GM23338 (cell line): ENCODE measurements around the gene ZMYND19.

Source experiments
- CREB1 ChIP-seq: fragments of 250-450 bp; sonication (Bioruptor Pico); IDR thresholded peaks from 2 replicates; pipeline ENCODE4 v1.5.0; 2020; ENCODE audit warnings: low read depth, mild to moderate bottlenecking, moderate library complexity
- EZH2 ChIP-seq: fragments of 200-600 bp; sonication (generic); IDR thresholded peaks from one replicate; pipeline ENCODE4 v1.8.0; 2017; ENCODE audit warnings: antibody characterized with exemption, mild to moderate bottlenecking, low read depth; ENCODE audit not compliant: unreplicated experiment
- EZH2phosphoT487 ChIP-seq: fragments of 200-600 bp; sonication (generic); IDR thresholded peaks from one replicate; pipeline ENCODE4 v1.8.1; 2018; ENCODE audit warnings: antibody characterized with exemption; ENCODE audit not compliant: unreplicated experiment
- POLR2AphosphoS5 ChIP-seq: IDR thresholded peaks from 2 replicates; pipeline ENCODE4 v1.6.1; 2016; ENCODE audit warnings: antibody characterized with exemption, low read depth
- REST ChIP-seq: IDR thresholded peaks from one replicate; pipeline ENCODE4 v1.6.1; 2018; ENCODE audit warnings: antibody characterized with exemption; ENCODE audit not compliant: unreplicated experiment
- TF ChIP-seq, protein P1 (sequence below), 2 experiments: fragments of 200-600 bp in 1 of 2; sonication (generic) in 1 of 2; conservative IDR thresholded peaks; 2 replicates each; pipeline versions ENCODE4 v1.5.1 to v1.6.1; 2016 to 2017; ENCODE audit warnings: antibody characterized with exemption in 2 of 2, low read depth in 2 of 2, mild to moderate bottlenecking in 2 of 2, moderate library complexity in 1 of 2
- TF ChIP-seq, protein P2 (sequence below): IDR thresholded peaks from 2 replicates; pipeline ENCODE4 v1.6.1; 2016; ENCODE audit warnings: antibody characterized with exemption

GRCh38 chr9:137580954-137581322 is 9.4 kb downstream of the ZMYND19 start:
- no peak for TF ChIP-seq EZH2
- TF ChIP-seq, protein P1, sequence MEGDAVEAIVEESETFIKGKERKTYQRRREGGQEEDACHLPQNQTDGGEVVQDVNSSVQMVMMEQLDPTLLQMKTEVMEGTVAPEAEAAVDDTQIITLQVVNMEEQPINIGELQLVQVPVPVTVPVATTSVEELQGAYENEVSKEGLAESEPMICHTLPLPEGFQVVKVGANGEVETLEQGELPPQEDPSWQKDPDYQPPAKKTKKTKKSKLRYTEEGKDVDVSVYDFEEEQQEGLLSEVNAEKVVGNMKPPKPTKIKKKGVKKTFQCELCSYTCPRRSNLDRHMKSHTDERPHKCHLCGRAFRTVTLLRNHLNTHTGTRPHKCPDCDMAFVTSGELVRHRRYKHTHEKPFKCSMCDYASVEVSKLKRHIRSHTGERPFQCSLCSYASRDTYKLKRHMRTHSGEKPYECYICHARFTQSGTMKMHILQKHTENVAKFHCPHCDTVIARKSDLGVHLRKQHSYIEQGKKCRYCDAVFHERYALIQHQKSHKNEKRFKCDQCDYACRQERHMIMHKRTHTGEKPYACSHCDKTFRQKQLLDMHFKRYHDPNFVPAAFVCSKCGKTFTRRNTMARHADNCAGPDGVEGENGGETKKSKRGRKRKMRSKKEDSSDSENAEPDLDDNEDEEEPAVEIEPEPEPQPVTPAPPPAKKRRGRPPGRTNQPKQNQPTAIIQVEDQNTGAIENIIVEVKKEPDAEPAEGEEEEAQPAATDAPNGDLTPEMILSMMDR (conservative IDR thresholded peaks at IDR 0.05; ENCODE audit: low read depth in 2 of 2): no peak
- no peak for TF ChIP-seq POLR2AphosphoS5
- TF ChIP-seq REST: no peak
- TF ChIP-seq EZH2phosphoT487: no peak
- no peak for TF ChIP-seq CREB1 (CRISPR knock-in tag)
- TF ChIP-seq, protein P2, sequence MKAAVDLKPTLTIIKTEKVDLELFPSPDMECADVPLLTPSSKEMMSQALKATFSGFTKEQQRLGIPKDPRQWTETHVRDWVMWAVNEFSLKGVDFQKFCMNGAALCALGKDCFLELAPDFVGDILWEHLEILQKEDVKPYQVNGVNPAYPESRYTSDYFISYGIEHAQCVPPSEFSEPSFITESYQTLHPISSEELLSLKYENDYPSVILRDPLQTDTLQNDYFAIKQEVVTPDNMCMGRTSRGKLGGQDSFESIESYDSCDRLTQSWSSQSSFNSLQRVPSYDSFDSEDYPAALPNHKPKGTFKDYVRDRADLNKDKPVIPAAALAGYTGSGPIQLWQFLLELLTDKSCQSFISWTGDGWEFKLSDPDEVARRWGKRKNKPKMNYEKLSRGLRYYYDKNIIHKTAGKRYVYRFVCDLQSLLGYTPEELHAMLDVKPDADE: no peak
